Adipose tissue (tissue), 3 donors: Measurements from ENCODE around the gene CEP104. TPM values are rescaled to one million over a fixed set of nuclear protein-coding genes. Genes with fewer than 3 reads are reported as not detected.

Experiments used
- H3K27ac ChIP-seq: one replicate; pipeline ENCODE4 v1.5.1; 2013; ENCODE audit warnings: low read depth, low read length
- WGBS, 3 donors: extraction: QIAGEN DNeasy Blood & Tissue Kit; methylation state at CpG; one replicate each; pipeline ENCODE4 v1.1.7; 2013; 5-methylcytosine and 5-hydroxymethylcytosine counted together
- polyA plus RNA-seq, 3 donors: library from polyadenylated mRNA; stranded (reverse); fragments of 200-250 nt; gene quantifications; one replicate each; pipeline ENCODE4 v1.2.3, GENCODE V29; 2013
- donor health status: healthy with polysubstance abuse.
- donor health status: Bipolar disorder and iron deficiency.
- donor health status: healthy.

Gene CEP104
- polyA plus RNA-seq, 3 donors: 7.4 to 10.3 (median 8.5) TPM

- WGBS, 3 donors: 72 to 84% (median 81%) methylated on average over 15 of the region's 15 CpGs
- H3K27ac ChIP-seq: no peak overlapping the region
Observed at GRCh38 chr1:3762151-3762872, 94.7 kb downstream of the CEP104 start.

Other genes starting within 250 kb of the CEP104 start
- 10 to 100 TPM in 2 of 3 donors, 1 to 10 TPM in 1; 6.6 to 16.3 (median 11.7) TPM for gene MEGF6, start 245.7 kb downstream of the CEP104 start, polyA plus RNA-seq
- gene TPRG1L, start 232.2 kb downstream of the CEP104 start, polyA plus RNA-seq: 10 to 100 TPM; 22.8 to 49.7 (median 30.9) TPM
- 10 to 100 TPM; 12.0 to 17.5 (median 17.4) TPM for gene WRAP73, start 207.1 kb downstream of the CEP104 start, polyA plus RNA-seq
- gene TP73, start 204.7 kb downstream of the CEP104 start, polyA plus RNA-seq: under 1 TPM in 2 of 3 donors, not detected in 1; 0.01 to 0.24 TPM
- not detected for gene CCDC27, start 104.8 kb downstream of the CEP104 start, polyA plus RNA-seq
- gene SMIM1, start 84.5 kb downstream of the CEP104 start, polyA plus RNA-seq: 1 to 10 TPM; 1.8 to 8.2 (median 3.7) TPM
- 10 to 100 TPM; 21.4 to 25.4 (median 22.2) TPM for gene LRRC47, start 60.7 kb downstream of the CEP104 start, polyA plus RNA-seq
- 1 to 10 TPM; 3.1 to 4.4 (median 4.3) TPM for gene DFFB, start 265 bp upstream of the CEP104 start, polyA plus RNA-seq
- gene C1orf174, start 43.1 kb upstream of the CEP104 start, polyA plus RNA-seq: 10 to 100 TPM in 2 of 3 donors, 1 to 10 TPM in 1; 10.0 to 20.7 (median 10.9) TPM